Lung (tissue), 12 donors: ENCODE measurements around the gene SCYL3. TPM values are rescaled to one million over a fixed set of nuclear protein-coding genes. Genes with fewer than 3 reads are reported as not detected.

Experiments used
- ATAC-seq: fragments of 200-7000 bp; cut with Tn5 transposase; one replicate; pipeline ENCODE4 v1.9.1; 2020; ENCODE audit warnings: moderate number of reproducible peaks; ENCODE audit not compliant: insufficient read depth, low FRiP score
- DNase-seq, 3 donors: peaks; one replicate each; pipeline ENCODE4 v3.0.0-alpha.2; 2013 to 2017
- H3K27ac ChIP-seq, 2 donors: one replicate each; pipeline ENCODE4 v1.5.1; 2013; ENCODE audit warnings: mild to moderate bottlenecking in 2 of 2, moderate library complexity in 2 of 2, control low read depth in 1 of 2, inconsistent platforms in 1 of 2, low read depth in 1 of 2, low read length in 1 of 2
- H3K27me3 ChIP-seq, 3 donors: one replicate each; pipeline ENCODE4 v1.5.1; 2013; ENCODE audit warnings: low read length in 2 of 3; ENCODE audit not compliant: control insufficient read depth in 3 of 3, insufficient read depth in 3 of 3
- H3K36me3 ChIP-seq, 4 donors: one replicate each; pipeline ENCODE4 v1.5.1; 2013; ENCODE audit warnings: low read length in 4 of 4, mild to moderate bottlenecking in 1 of 4, moderate library complexity in 1 of 4; ENCODE audit not compliant: control insufficient read depth in 4 of 4, insufficient read depth in 4 of 4
- H3K4me1 ChIP-seq, 5 donors: one replicate each; pipeline ENCODE4 v1.5.1; 2013; ENCODE audit warnings: low read length in 5 of 5, mild to moderate bottlenecking in 2 of 5, moderate library complexity in 1 of 5; ENCODE audit not compliant: control insufficient read depth in 5 of 5, insufficient read depth in 5 of 5
- H3K4me3 ChIP-seq: one replicate; pipeline ENCODE4 v1.5.1; 2013; ENCODE audit warnings: mild to moderate bottlenecking, control low read depth, moderate library complexity
- H3K9ac ChIP-seq, 2 donors: one replicate each; pipeline ENCODE4 v1.5.1; 2013; ENCODE audit warnings: low read length in 2 of 2, control low read depth in 1 of 2; ENCODE audit not compliant: insufficient read depth in 1 of 2
- H3K9me3 ChIP-seq, 4 donors: one replicate each; pipeline ENCODE4 v1.5.1; 2013; ENCODE audit warnings: low read length in 3 of 4, mild to moderate bottlenecking in 1 of 4, moderate library complexity in 1 of 4; ENCODE audit not compliant: control insufficient read depth in 4 of 4, insufficient read depth in 3 of 4
- CTCF ChIP-seq: IDR thresholded peaks from 2 replicates; pipeline ENCODE4 v1.5.1; 2012; ENCODE audit warnings: mild to moderate bottlenecking; ENCODE audit errors: control extremely low read depth, extremely low read depth
- WGBS, 2 donors: extraction: QIAGEN DNeasy Blood & Tissue Kit; methylation state at CpG; one replicate each; pipeline ENCODE4 v1.1.7; 2013; 5-methylcytosine and 5-hydroxymethylcytosine counted together
- polyA plus RNA-seq, 2 donors: library from polyadenylated mRNA; stranded (reverse); fragments of 200-250 nt; gene quantifications; one replicate each; pipeline ENCODE4 v1.2.1, GENCODE V29; 2013
- total RNA-seq, 2 donors: library from RNA; depleted of rRNA in 1 of 2; stranded (reverse); fragments of >200 nt in 1 of 2; gene quantifications; one replicate each; pipeline ENCODE4 v1.2.1, GENCODE V29; 2014 to 2021
- donor health status: control.
- donor health status: control.
- donor health status: Bipolar disorder and iron deficiency.
- donor health status: healthy.
- donor health status: DM: yes; HTN: yes; CAD: no.

Gene SCYL3
- total and polyA plus RNA-seq, 4 donors, result 3.8 to 16.0 (median 7.6) TPM

- Histone ChIP-seq H3K4me3 (no peak overlapping the region), H3K4me1 (peaks cover 0 to 6% (median 0%) of the 10 kb centered on the region in 5 donors), H3K27me3 (no peaks in the 10 kb centered on the region), H3K27ac (no peak overlapping the region), H3K9ac (no peak overlapping the region), H3K36me3 (peaks cover 0 to 4% (median 2%) of the 10 kb centered on the region in 4 donors), H3K9me3 (no peaks in the 10 kb centered on the region)
- no peak for TF ChIP-seq CTCF
- 53 to 61% methylated on average over 3 of the region's 3 CpGs for WGBS, 2 donors
- ATAC-seq, result peak; percentile 55
- peak in 2 of 3 donors; percentile 52 to 73 for DNase-seq
Measured at GRCh38 chr1:169925505-169926482, 32.1 kb upstream of the SCYL3 start.

- no peak overlapping the region for H3K4me3 ChIP-seq
Measured at GRCh38 chr1:169924829-169925228, 31.1 kb upstream of the SCYL3 start.

DNA sequence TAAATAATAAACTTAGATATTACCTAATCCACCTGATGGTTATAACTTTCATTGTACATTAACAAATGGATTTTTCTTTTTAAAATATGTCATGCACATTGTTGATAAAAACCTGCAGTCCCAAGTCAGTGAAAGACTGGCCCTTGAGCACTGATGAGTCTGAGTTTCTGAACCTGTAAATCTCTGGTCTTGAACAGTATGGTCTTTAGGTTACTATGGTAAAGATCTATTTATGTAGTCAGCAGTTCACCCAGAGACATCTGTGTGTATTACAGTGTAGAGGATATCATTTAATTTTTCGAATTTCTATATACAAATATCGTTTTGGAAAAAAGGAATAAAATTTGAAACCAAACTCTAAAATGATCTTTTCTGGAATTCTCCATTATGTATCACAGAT, 30.4 kb upstream of the SCYL3 start:
- peaks cover 0 to 6% (median 0%) of the 10 kb centered on the region in 5 donors for H3K4me1 ChIP-seq
- no peak for TF ChIP-seq CTCF
- WGBS, 2 donors, result 97 to 99% methylated on average over 2 of the region's 2 CpGs

More at GRCh38 chr1:169924829-169925228, 31.1 kb upstream of the SCYL3 start:
- no peak overlapping the region for H3K27ac ChIP-seq
- DNase-seq (peak in 2 of 3 donors; percentile 13 to 19), ATAC-seq (no peak)
- TF ChIP-seq CTCF, result no peak
- H3K9me3 ChIP-seq, result no peaks in the 10 kb centered on the region
- no peak overlapping the region for H3K9ac ChIP-seq
- peaks cover 0 to 6% (median 0%) of the 10 kb centered on the region in 5 donors for H3K4me1 ChIP-seq
- H3K27me3 ChIP-seq, result no peaks in the 10 kb centered on the region
- peaks cover 0 to 4% (median 2%) of the 10 kb centered on the region in 4 donors for H3K36me3 ChIP-seq
- WGBS, 2 donors, result 69 to 79% methylated on average over 2 of the region's 2 CpGs

More for the DNA sequence above, 30.4 kb upstream of the SCYL3 start:
- no peak overlapping the region for H3K9ac ChIP-seq
- H3K4me3 ChIP-seq, result no peak overlapping the region
- DNase-seq (no peak), ATAC-seq (no peak)
- H3K36me3 ChIP-seq, result peaks cover 0 to 6% (median 2%) of the 10 kb centered on the region in 4 donors
- no peaks in the 10 kb centered on the region for H3K9me3 ChIP-seq
- no peaks in the 10 kb centered on the region for H3K27me3 ChIP-seq
- no peak overlapping the region for H3K27ac ChIP-seq
